ENCODE data around the gene GPN1. TPM values are rescaled to one million over a fixed set of nuclear protein-coding genes. Genes with fewer than 3 reads are reported as not detected.
"Not testable (repeated sequence)": the region's sequence is repeated elsewhere in the genome, so short reads cannot be mapped to it uniquely, and the experiment has no call there.

GPN1 gene
- polyA plus RNA-seq (ENCODE audit: insufficient read length in 4 of 4), result 10 to 100 TPM; 52.3 to 66.8 (median 58.8) TPM

DNA sequence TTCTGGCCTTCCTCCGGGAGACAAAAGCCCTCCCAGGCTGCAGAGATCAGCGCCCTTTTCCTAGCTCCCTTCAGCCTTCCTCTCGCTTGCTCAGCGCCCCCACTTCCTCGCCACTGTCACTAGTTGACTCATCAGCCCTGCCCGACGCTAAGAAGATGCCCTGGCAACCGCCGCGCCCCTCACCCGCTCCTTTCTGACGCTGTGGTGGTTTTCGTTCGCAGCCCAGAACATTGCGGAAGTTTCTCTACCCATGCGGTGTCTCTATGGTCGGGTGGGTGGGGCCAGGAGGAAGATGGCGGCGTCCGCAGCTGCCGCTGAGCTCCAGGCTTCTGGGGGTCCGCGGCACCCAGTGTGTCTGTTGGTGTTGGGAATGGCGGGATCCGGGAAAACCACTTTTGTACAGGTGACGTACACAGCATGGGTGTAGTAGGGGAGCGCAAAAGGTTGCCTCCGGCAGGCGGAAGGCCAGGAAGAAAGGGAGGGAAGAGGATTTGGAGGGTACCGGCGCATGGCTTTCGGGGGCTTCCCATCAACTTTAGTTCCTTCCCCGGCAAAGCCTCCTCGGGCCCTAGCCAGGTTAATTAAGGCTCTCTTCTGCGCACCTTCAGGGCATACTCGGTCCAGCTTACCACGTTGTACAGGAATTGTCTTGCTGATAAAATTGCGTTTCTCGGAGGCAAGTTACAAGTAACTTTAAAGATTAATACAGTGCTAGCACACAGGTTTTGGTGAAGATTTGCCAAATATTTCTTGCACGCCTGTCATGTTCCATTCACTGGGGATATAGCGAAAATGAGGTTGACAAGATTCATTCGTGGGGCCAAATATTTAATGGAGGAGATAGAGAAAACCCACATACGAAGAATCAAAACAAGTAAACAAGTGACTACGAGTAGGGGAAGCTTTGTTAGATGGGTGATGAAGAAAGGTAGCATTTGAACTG, at the start of gene GPN1, which contains the start of gene CCDC121:
GPN1 (plus strand) TSS at position 284 of the 943 bp plus-strand sequence; CDS start at position 293, 9 bp downstream.
CCDC121 (minus strand) TSS at position 246 of the 943 bp plus-strand sequence. CDS start 1,213 bp downstream, outside the sequence.
- peak; percentile 55 to 78 (median 59) for DNase-seq (ENCODE audit: low read depth in 4 of 4, low spot score in 2 of 4)

DNA sequence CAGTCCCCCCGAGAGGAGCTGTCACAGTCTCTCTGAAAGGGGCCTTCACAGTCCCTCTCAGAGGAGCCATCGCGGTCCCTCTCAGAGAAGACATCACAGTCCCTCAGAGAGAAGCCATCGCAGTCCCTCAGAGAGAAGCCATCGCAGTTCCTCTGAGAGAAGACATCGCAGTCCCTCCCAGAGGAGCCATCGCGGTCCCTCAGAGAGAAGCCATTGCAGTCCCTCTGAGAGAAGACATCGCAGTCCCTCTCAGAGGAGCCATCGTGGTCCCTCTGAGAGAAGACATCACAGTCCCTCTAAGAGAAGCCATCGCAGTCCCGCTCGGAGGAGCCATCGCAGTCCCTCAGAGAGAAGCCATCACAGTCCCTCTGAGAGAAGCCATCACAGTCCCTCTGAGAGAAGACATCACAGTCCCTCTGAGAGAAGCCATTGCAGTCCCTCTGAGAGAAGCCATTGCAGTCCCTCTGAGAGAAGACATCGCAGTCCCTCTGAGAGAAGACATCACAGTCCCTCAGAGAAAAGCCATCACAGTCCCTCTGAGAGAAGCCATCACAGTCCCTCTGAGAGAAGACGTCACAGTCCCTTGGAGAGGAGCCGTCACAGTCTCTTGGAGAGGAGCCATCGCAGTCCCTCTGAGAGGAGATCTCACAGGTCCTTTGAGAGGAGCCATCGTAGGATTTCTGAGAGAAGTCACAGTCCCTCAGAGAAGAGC, 47.3 kb upstream of the GPN1 start:
- DNase-seq (ENCODE audit: low read depth in 4 of 4, low spot score in 2 of 4), result no peak

DNA sequence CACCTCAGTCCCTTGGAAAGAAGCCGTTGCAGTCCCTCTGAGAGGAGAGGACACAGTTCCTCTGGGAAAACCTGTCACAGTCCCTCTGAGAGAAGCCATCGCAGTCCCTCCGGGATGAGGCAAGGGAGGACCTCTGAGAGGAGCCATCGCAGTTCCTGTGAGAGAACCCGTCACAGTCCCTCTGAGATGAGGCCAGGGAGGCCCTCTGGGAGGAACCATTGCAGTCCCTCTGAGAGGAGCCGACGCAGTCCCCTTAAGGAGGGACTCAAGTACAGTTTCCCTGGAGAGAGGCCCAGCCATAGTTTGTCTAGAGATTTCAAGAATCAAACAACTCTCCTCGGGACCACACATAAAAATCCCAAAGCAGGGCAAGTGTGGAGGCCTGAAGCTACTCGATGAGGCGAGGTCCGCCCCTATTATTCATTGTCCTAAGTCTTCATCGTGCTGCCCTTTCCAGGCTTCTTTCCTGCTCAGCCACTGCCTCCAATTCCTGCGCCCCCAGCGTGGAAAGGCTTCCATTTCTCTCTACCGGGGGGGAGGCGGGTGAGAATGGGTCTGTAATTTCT, 46.6 kb upstream of the GPN1 start:
- no peak for DNase-seq (ENCODE audit: low read depth in 4 of 4, low spot score in 2 of 4)

DNA sequence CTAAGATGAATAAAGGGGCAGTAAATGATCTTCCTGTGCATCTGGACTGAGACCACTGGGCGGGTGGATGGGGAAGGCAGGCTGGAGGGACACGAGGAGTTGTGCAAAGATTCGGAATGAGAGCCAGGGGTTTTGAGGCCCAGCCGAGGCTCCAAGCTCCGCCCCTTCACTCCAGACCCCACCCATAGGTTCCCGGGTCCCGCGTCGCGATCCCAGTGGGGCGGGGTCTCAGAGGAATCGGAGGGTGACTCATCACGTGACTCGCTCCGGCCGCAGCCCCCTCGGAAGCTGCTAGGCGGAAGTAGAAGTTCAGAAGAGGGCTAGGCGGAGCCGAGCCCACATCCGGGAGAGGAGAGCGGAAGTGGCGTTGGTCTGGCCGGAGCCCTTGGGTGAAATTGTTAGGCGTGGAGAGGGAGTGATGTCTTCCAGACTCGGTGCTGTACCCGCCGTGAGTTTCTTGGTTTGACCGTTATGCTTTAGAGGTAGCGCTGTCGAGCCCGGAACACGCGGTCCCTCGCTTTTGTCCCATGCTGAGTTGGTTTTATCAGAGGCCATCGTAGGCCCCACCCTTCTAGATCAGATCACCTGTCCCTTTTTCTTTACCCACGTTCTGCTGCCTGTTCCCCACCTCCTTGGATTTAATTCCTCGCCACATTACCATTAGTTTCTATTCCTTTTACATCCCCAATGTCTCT, 46.0 kb upstream of the GPN1 start, which contains the start of gene ZNF512:
ZNF512 (plus strand) TSS at position 348 of the 695 bp plus-strand sequence; CDS start at position 419, 71 bp downstream.
- DNase-seq (ENCODE audit: low read depth in 4 of 4, low spot score in 2 of 4), result peak; percentile 75 to 85 (median 80)

DNA sequence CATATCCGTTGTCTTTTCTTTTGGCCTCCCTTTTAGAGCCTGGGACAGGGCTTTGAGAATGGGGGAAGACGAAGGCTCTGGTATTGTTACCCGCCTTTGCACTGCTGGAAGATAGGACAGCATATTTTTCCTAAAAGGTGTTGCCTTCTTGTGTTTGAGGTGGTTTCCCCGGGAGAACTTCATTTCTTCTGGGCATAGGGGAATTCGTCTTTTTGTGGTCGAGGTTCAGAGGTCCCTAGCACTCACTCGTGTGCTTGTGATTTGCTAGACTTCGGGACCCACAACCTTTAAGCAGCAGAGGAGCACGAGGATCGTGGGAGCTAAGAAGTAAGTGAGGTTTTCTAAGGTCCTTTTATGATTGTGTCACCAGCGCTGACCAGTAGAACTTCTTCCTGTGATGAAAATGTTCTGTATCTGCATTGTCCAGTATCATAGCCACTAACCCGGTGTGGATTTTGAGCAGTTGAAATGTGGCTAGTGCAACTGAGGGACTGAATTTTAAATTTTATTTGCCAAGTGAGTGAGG, 45.4 kb upstream of the GPN1 start:
- DNase-seq (ENCODE audit: low read depth in 4 of 4, low spot score in 2 of 4), result peak in 1 of 4 donors; percentile 21

DNA sequence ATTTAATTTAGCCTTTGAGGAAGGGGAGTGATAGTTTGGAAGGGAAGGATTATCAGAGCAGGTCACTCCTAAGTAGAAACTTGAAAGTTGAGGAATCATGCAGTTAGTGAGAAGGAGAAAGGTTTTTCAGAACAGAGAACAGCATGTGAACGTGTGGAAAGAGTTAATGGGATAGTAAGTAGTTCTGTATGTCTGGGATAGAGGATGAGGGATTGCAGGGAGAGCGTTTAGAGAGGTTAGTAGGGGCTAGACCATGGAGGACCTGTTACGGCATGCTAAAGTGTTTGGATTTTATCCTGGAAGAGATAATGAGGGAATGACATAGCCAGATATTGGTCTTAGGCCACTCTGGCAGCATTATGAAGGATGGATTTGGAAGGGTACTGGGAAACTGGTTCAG, 44.3 kb upstream of the GPN1 start:
- DNase-seq (ENCODE audit: low read depth in 4 of 4, low spot score in 2 of 4), result no peak

DNA sequence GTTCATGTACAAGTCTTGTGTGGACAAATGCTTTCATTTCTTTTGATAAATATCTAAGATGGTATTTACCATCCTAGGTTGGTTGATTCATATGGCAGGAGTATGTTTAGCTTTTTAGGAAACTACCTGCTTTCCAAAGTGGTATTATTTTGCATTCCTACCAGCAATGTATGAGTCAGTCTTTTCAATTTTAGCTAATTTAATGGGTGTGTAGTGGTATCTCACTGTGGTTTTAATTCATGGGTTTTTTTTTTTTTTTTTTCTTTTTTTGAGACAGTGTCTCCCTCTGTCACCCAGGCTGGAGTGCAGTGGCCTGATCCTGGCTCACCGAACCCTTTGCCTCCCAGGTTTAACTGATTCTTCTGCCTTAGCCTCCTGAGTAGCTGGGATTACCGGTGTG, 41.8 kb upstream of the GPN1 start:
- DNase-seq (ENCODE audit: low read depth in 4 of 4, low spot score in 2 of 4), result no peak

DNA sequence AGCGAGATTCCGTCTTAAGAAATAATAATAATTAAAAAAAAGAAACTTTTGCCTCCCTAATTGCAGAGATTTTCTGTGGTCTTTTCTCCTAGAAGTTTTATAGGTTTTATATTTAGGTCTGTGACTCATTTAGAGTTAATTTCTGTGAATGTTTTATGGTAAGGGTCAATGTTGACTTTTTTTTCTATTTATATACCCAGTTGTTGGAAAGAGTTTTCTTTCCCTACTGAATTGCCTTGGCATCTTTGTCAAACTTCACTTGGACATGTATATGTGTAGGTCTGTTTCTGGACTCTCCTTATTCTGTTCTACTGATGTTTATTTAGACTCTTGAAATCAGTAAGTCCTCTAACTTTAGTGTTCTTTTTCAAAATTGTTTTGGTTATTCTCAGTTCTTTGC, 40.5 kb upstream of the GPN1 start:
- no peak for DNase-seq (ENCODE audit: low read depth in 4 of 4, low spot score in 2 of 4)

DNA sequence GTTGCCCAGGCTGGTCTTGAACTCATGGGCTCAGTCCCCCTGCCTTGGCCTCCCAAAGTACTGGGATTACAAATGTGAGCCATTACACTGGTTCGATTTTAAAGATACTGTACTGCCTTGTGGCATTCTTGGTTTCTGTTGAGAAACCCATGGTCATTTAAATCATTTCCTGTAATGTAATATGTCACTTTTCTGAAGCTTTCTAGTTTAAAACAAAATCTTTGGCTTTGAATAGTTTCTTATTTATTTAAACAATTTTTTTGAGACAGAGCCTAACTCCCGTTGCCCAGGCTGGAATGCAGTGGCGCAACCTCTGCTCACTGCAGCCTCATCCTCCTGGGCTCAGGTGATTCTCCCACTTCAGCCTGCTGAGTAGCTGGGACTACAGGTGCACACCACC, 37.1 kb upstream of the GPN1 start:
- no peak for DNase-seq (ENCODE audit: low read depth in 4 of 4, low spot score in 2 of 4)

DNA sequence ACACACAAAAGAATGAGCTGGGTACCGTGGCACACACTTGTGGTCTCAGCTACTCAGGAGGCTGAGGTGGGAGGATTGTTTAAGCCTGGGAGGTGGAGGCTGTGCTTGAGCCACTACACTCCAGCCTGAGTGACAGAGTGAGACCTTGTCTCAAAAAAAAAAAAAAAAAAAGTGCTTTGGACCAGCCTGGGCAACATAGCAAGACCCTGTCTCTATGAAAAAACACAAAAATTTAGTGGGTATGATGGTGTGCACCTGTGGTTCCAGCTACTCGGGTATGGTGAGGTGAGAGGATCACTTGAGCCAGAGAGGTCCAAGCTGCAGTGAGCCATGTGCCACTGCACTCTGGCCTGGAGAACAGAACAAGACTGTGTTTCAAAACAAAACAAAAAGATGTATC, 35.6 kb upstream of the GPN1 start:
- no peak for DNase-seq (ENCODE audit: low read depth in 4 of 4, low spot score in 2 of 4)

DNA sequence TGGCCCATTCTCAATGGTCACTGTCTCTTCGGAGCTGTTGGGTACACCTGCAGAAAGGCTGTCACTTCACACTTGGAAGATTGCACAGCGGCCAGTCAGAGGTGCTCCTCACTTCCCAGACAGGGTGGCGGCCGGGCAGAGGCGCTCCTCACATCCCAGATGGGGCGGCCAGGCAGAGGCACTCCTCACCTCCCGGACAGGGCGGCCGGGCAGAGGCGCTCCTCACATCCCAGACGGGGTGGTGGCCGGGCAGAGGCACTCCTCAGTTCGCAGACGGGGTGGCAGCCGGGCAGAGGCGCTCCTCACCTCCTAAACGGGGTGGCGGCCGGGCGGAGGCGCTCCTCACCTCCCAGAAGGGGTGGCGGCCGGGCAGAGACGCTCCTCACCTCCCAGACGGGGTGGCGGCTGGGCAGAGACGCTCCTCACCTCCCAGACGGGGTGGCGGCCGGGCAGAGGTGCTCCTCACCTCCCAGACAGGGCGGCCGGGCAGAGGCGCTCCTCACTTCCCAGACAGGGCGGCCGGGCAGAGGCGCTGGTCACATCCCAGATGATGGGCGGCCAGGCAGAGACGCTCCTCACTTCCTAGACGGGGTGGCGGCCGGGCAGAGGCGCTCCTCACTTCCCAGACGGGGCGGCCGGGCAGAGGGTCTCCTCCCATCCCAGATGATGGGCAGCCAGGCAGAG, 34.7 kb upstream of the GPN1 start:
- not testable (repeated sequence) for DNase-seq (ENCODE audit: low read depth in 4 of 4, low spot score in 2 of 4)

DNA sequence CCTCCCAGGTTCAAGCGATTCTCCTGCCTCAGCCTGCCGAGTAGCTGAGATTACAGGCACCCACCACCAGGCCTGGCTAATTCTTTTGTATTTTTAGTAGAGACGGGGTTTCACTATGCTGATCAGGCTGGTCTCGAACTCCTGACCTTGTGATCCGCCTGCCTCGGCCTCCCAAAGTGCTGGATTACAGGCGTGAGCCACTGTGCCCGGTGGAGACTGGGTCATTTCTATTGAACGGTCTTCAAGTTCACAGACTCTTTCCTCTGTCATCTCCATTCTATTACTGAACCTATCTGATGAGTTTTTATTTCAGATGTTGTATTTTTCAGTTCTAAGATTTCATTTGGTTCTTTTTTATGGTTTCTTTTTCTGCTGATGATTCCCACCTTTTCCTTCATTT, 33.4 kb upstream of the GPN1 start:
- DNase-seq (ENCODE audit: low read depth in 4 of 4, low spot score in 2 of 4), result not testable (repeated sequence)

DNA sequence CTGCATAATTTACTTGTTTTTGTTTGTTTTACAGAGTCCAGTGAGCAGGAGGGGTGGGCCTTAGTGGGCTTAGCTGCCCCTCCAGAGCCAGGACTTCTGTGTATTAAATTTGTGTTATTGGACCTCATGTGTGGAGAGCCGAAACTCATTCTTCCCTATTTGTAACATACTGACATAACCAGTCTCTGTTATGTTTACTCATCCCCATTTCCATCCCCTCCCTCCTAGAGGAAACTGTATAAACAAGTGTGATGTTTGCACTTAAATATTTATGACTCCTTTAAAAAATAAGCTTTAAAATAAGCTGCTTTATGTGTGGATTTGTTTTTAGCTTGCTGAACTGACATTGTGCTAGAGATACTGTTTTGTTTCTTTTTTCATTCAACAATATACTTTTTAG, 32.2 kb upstream of the GPN1 start:
- no peak for DNase-seq (ENCODE audit: low read depth in 4 of 4, low spot score in 2 of 4)

DNA sequence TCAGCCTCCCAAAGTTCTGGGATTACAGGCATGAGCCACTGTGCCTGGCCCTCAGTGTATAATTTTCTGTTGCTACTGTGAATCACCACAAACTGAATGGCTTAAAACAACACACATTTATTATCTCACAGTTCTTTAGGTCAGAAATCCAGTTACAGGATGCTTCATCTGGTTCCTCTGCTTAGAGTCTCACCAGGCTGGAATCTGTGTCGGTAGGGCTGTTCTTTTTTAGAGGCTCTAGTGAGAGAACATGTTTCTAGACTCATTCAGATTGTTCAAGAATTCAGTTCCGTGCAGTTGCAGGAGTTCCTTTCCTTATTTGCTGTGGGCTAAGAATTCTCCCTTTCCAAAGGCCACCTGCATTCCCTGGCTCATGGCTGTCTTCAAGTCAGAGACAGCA, 22.2 kb upstream of the GPN1 start:
- DNase-seq (ENCODE audit: low read depth in 4 of 4, low spot score in 2 of 4), result no peak

DNA sequence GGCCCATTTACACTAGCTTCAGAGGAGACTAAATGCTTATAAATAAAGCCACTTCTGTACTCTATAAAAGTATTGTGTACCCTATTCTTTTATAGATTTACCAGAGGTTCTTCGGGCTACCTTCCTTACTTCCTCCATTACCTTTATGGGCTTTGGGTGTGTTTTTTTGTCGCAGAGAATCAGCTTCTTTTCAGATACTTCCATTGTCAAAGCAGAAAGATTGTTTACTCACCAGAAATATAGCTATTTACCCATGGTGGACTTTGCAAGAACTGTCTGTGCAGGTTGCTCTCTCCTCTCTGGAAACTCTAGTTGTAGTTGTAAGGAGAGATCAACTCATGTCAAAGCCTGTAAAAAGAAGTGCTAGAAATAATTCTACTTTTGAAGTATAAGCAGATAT, 14.9 kb upstream of the GPN1 start:
- DNase-seq (ENCODE audit: low read depth in 4 of 4, low spot score in 2 of 4), result no peak

DNA sequence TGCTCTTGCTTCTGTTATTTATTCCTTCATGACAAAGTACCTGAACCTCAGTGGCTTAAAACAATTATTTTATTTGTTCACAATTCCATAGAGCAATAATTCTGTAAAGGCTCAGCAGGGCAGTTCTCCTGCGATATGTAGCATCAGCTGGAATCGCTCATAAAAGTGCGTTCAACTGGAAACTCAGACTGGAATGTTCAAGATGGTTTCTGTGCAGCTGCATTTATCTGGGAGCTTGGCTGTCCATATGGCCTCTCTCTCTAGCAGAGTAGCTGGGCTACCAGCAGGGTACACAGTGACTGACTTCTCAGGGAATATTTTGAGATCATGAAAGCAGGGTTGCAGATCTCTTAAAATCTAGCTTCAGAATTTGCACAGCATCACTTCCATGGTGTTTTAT, 13.5 kb upstream of the GPN1 start:
- DNase-seq (ENCODE audit: low read depth in 4 of 4, low spot score in 2 of 4), result no peak

DNA sequence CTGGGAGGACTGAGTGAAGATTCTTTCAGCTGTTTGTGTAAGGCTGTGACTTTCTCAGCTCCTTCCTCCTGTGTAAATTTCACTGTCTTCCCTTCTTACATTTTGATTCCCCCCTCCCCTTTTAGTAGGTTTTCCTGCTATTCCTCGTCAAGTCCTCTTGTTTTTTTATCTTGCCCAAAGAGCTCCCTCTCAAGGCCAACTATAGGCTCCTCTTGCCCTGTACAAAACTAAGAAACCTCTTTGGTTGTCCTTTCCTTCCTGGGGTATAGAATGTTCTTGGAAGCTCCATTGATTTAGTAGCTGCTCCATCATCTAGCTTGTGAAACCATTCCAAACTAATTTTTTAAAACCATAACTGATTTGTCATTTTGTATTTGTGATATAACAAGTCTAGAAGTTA, 7.3 kb upstream of the GPN1 start:
- no peak for DNase-seq (ENCODE audit: low read depth in 4 of 4, low spot score in 2 of 4)

DNA sequence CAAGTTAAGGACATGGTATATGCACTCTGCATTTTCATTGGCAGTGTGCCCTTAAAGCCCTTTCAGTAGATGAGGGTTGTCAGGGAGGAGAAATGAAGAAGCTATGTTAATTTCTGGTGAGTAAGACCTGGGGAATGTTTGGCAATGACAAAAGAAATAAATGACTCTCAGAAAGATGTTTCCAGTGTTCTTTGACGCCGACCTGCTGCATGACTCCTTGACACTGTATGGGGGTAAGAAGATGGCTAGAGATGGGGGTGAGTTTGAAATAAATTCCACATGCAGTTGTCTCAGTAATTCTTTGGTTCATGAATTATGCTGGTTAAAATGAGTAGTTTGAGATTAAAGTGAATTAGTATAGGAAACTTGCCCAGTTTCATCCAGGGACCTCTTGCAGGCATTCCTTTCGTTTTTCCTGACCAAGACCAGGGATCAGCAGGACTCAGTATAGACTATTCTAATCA, 5.9 kb upstream of the GPN1 start:
- no peak for DNase-seq (ENCODE audit: low read depth in 4 of 4, low spot score in 2 of 4)

DNA sequence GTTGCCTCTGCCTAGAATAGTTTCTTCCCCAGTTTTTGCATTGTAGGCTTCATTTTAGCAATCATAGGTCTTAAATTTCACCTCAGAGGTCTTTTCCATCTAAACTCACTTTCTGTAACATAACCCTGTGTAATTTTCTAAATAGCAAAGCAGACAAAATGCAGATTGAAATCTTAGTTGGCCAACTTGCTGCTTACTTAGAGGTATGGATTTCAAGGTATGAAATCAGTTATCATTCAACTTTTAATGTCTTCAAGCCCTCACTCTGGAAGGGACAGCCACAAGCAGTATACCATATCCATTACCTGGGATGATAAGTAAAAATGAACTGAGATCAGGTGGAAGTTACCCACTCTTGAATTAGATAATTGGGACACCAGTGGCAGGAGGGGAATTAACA, 3.9 kb upstream of the GPN1 start:
- DNase-seq (ENCODE audit: low read depth in 4 of 4, low spot score in 2 of 4), result no peak

DNA sequence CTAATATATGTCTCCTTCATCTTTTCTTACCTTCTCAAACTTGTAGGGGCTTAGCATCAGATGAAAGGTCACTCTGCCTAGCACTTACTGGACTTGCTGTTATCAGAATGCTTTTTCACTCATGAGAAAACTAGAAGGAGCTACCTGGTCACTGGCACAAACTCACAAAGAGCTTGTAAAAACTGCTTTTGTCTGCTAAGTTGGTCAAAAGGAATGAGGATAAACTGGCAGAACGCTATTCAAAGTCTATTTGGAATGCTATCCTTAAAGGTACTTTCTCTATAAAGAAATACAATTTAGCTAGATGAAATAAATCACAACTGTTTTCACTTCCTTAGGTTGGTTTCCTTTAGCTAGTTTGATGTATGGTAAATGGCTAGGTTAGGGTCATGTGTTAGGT, 2.5 kb upstream of the GPN1 start:
- not testable (repeated sequence) for DNase-seq (ENCODE audit: low read depth in 4 of 4, low spot score in 2 of 4)
